HG03025 (cell line): ENCODE data around the gene SYNE2.
"Not testable (repeated sequence)": the region's sequence is repeated elsewhere in the genome, so short reads cannot be mapped to it uniquely, and the experiment has no call there.

Experiments
- ATAC-seq: cut with Tn5 transposase; IDR thresholded peaks from one replicate; pipeline ENCODE4 v1.9.1; 2021; ENCODE audit warnings: mild to moderate bottlenecking, moderate library complexity; ENCODE audit not compliant: unreplicated experiment, low FRiP score

The SYNE2 gene

GRCh38 chr14:64209444-64210131 lies 356.8 kb downstream of the SYNE2 start:
- ATAC-seq: no peak

DNA sequence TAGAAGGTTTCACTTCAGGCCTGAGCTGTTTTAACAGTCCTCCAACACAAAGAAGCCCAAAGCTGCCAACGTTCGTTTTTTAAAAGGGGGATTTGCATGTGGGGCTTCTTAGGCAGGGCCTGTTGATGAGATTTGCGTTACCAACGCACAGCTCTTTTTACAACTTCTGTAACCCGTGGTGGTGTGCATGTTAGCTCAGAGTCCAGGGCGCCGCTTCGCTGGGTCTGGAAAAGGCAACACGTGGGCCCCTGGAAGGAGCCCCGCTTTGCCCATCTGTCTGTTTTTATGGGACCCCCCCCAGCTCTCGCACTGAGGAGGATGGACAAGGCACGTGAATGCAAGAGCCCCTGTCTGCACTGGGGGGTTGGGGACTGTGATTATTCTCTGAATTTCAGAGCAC lies 357.4 kb downstream of the SYNE2 start:
- ATAC-seq: no peak

DNA sequence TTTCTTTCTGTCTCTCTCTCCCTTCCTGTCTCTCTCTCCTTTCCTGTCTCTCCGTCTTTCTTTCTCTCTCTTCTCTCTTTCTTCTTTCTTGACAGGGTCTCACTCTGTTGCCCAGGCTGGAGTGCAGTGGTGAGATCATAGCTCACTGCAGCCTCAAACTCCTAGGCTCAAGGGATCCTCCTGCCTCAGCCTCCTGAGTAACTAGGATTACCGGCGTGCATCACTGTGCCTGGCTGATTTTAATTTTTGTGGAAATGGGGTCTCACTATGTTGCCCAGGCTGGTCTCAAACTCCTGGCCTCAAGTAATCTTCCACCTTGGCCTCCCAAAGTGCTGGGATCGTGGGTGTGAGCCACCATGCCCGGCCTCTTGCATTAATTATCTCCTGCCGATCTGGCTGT lies 358.1 kb downstream of the SYNE2 start:
- ATAC-seq: not testable (repeated sequence)

GRCh38 chr14:64212666-64213065 lies 359.9 kb downstream of the SYNE2 start:
- no peak for ATAC-seq

- ATAC-seq: no peak
These were observed 360.3 kb downstream of the SYNE2 start for GRCh38 chr14:64213086-64213485.

DNA sequence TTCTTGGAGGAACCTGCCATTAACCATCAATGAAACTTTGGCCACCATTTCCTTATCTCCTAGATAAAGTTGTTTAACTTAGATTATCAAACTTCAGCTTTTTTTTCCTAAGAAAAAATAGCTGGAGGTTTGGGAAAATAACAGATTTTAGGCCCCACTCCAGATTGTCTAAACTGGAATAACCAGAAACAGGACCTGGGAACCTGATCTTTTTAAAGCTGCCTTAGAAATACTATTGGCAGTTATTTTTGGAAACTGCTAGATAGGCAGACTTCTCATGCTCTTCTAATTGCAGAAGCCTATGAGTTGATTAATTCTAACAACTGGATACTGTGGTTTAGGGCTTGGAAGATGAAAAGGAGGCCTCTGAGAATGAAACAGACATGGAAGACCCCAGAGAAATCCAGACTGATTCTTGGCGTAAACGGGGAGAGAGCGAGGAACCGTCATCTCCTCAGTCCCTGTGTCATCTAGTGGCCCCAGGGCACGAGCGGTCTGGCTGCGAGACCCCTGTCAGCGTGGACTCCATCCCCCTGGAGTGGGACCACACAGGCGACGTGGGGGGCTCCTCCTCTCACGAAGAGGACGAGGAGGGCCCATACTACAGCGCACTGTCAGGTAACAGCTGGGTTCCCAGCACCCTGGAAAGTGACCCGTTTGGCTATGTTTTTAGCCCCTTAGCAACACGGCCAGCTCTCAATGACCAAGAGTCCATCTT lies 361.2 kb downstream of the SYNE2 start:
- no peak for ATAC-seq

GRCh38 chr14:64215274-64215673 lies 362.5 kb downstream of the SYNE2 start:
- no peak for ATAC-seq

DNA sequence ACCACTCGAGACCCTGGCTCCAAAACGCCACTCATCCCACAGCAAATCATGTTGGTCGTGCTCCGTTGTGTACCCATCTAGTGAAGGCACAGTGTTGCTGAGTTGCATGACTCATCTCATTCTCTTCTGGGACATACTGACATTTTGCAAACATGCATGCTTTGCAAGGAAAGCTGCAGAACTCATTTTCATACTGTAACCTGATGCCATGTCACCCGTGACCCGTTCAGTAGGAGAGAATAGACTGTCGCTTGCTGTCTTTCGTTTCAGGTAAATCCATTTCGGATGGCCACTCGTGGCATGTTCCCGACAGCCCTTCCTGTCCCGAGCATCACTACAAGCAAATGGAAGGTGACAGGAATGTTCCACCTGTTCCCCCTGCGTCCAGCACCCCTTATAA lies 363.2 kb downstream of the SYNE2 start:
- no peak for ATAC-seq

DNA sequence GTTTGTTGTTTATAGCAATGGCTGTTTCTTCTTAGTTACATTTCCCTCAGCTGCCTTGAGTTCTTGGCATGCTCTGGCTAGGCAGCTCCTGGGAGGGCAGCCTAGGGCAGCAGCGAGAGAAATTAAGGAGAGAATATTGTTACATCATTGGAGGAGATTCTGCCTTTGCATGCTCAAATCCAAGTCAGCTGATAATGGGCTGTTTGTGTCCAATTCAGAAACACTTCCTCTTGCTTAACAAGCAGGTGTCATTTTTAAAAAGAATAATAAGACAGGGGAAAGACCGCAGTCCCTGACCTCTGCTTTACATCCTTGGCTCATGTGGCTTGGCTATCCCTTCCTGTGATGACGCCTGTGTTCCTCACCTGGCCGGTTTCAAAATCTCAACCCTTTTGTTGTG lies 364.5 kb downstream of the SYNE2 start:
- no peak for ATAC-seq

DNA sequence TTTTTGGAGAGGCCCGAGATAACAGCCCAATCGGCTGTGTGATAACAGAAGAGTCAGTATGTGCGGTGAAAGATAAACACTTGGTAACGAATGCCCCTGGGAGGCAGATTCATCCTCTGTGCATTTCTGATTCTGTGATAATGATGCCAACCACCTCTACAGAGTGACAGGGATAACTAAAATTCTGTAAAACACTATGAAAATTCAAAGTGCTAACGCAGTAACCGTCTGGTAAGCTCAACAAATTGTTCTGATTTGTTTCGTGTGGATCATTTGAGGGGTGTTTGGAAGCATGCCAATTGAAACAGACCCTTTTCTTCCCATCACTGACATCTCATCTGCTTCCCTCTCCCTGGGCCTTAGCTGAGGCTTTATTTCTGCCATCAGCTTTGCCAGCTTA lies 365.0 kb downstream of the SYNE2 start:
- ATAC-seq: no peak

GRCh38 chr14:64218344-64219240 lies 365.8 kb downstream of the SYNE2 start:
- no peak for ATAC-seq

DNA sequence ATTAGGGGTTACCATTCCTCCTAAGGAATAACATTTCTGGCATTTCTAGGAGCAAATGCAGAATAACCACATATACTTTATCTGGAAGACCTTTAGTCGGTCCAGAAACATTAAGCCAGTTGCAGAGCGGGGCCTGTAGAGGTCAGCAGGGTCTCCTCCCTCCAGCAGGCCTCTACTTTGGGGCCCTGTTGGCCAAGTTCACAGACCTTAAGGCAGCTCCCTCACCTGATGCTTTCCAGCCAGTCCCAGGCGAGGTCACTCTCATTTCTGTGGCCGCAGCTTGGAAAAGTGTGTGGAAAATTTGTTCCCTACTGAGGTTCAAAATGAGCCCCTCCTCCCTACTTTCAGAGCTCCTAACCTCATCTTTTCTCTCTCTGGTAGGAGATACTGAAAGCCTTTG lies 367.3 kb downstream of the SYNE2 start:
- ATAC-seq: no peak

DNA sequence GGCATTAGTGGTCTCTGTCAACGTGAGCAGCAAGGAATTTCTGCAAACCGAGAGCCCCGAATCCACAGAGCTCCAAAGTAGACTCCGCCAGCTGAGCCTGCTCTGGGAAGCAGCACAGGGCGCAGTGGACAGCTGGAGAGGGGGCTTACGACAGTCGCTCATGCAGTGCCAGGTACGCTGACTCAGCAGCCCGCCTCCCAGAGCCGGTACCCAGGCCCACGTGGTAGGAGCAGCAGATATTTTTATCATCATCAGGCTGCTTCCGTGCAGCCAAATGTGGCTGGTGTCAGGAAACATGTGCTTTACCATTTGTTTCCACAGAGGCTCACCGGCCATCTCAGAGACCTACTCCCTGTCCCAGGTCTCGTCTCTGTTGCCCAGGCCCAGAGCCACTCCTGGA lies 367.7 kb downstream of the SYNE2 start:
- no peak for ATAC-seq

GRCh38 chr14:64221391-64222003 lies 368.7 kb downstream of the SYNE2 start:
- ATAC-seq: no peak

DNA sequence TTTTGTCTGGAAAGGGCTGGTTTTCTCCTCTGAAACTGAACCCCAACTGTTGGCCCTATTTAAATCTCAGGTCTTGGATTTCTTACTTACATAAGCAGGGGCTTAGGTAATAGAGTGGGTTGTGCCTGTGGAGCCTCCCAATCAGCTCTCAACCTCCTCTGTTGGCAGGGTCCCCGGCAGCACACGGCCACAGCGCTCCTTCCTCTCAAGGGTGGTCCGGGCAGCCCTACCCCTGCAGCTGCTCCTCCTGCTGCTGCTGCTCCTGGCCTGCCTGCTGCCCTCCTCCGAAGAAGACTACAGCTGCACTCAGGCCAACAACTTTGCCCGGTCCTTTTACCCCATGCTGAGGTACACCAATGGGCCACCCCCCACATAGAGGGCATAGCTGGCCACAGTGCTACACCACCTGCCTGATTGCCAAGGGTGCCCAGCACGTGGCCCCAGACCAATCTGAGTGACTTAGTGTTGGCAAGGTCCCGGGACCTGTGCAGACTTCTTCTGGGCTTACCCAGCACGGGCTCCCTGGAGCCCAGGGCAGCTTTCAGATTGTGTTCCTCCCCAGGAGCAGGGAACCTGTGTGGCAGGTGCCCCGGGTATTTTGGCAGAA lies 372.4 kb downstream of the SYNE2 start:
- ATAC-seq: no peak

DNA sequence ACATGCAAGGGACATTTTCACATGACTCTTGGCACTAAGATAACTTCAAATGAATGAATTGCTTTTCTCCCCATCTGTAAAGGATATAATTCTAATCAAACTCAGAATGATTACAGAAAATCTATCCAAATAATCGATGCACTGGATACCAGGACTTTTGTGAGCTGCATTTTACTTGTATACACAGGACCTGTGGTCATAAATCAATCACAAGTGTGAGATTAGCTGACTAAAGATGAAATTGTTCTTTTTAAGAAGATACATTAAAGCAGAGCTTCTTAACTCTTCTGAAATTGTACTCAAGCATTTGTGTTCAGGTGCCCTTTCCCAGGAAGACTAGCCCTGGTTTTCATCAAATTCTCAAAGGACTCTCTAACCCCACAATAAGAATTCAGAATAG lies 375.1 kb downstream of the SYNE2 start:
- ATAC-seq: no peak

DNA sequence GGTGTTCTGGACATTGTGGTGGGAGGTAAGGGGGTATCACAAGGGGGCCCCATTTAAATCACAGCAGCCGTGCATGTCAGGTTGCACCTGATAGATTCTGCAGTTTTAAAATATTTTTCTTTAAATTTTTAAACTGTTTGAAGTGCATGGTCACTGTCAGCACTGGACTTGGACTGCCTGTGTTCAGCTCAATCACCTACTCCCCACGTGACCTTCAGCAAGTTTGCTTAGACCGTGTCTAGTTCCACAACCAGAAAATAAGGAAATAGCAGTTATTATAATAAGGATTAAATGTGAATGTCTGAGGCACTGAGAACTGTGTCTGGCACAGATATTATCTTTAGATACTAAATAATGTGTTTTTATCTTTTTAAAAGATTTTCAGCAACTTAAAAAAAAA lies 376.7 kb downstream of the SYNE2 start:
- ATAC-seq: no peak

GRCh38 chr14:64232095-64232838 lies 379.5 kb downstream of the SYNE2 start:
- ATAC-seq: no peak

DNA sequence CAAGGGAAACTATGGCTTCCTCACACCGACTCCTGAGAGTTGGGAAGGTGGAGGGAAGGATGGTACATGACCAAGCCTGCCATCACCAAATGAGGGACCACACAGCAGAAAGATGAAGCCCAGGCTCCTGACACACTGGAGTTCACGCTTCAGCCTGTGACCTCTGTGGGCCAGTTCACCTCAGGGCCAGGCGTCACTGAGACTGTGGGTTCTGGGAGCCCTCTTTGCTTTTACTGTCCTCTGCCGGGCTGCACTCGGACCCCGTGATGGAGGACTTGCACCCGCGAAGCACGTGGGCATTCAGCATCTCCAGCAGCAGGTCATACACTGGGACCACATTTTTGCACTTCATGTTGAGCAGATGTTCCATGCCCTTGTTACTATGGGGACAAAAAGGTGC lies 380.1 kb downstream of the SYNE2 start:
- ATAC-seq: no peak
